Neuronal stem cell (in vitro differentiated cells): ENCODE data around the gene SLC25A39.

ENCODE experiments used
- DNase-seq: peaks from one replicate; pipeline ENCODE4 v3.0.0-alpha.2; 2013; ENCODE audit warnings: low spot score
- H2AFZ ChIP-seq: one replicate; pipeline ENCODE4 v1.6.1; 2013; ENCODE audit warnings: mild to moderate bottlenecking, low read length, inconsistent platforms
- H2AK5ac ChIP-seq: 2 replicates; pipeline ENCODE4 v1.6.1; 2013; ENCODE audit warnings: low read depth, mild to moderate bottlenecking, inconsistent platforms, low read length, moderate library complexity, mixed read lengths
- H2BK120ac ChIP-seq: 2 replicates; pipeline ENCODE4 v1.6.1; 2013; ENCODE audit warnings: low read depth, mild to moderate bottlenecking, inconsistent platforms, low read length, moderate library complexity, mixed read lengths
- H2BK12ac ChIP-seq: one replicate; pipeline ENCODE4 v1.6.1; 2013; ENCODE audit warnings: low read length, inconsistent platforms
- H2BK15ac ChIP-seq: 2 replicates; pipeline ENCODE4 v1.6.1; 2013; ENCODE audit warnings: mild to moderate bottlenecking, low read length, inconsistent platforms, mixed read lengths
- H2BK5ac ChIP-seq: one replicate; pipeline ENCODE4 v1.6.1; 2013; ENCODE audit warnings: inconsistent platforms, mild to moderate bottlenecking, low read length, moderate library complexity
- H3K14ac ChIP-seq: one replicate; pipeline ENCODE4 v1.6.1; 2013; ENCODE audit warnings: low read length, inconsistent platforms
- H3K18ac ChIP-seq: 2 replicates; pipeline ENCODE4 v1.6.1; 2013; ENCODE audit warnings: low read length, inconsistent platforms
- H3K23ac ChIP-seq: 2 replicates; pipeline ENCODE4 v1.6.1; 2013; ENCODE audit warnings: low read depth, mild to moderate bottlenecking, mixed read lengths, low read length, inconsistent platforms; ENCODE audit not compliant: poor library complexity
- H3K27ac ChIP-seq: replicated peaks from 3 replicates; pipeline ENCODE4 v1.5.1; 2013; ENCODE audit warnings: low read length, inconsistent platforms
- H3K27me3 ChIP-seq, 3 experiments: 2 replicates each; pipeline ENCODE4 v1.6.1; 2013; ENCODE audit warnings: low read length in 3 of 3, mild to moderate bottlenecking in 2 of 3, inconsistent platforms in 1 of 3, low read depth in 1 of 3, mixed read lengths in 1 of 3, moderate library complexity in 1 of 3; ENCODE audit not compliant: control insufficient read depth in 3 of 3, insufficient read depth in 3 of 3
- H3K36me3 ChIP-seq, 2 donors: replicated peaks in 1 of 2; 2 replicates each; pipeline ENCODE4 v1.6.1; 2013; ENCODE audit warnings: low read length in 2 of 2; ENCODE audit not compliant: control insufficient read depth in 2 of 2, insufficient read depth in 2 of 2
- H3K4ac ChIP-seq: 2 replicates; pipeline ENCODE4 v1.6.1; 2013; ENCODE audit warnings: inconsistent platforms, mild to moderate bottlenecking, low read length, moderate library complexity
- H3K4me1 ChIP-seq, 2 donors: 1 replicate in 1 of 2; 2 replicates in 1 of 2; pipeline ENCODE4 v1.6.1; 2013; ENCODE audit warnings: low read length in 2 of 2, low read depth in 1 of 2; ENCODE audit not compliant: control insufficient read depth in 2 of 2, insufficient read depth in 1 of 2
- H3K4me2 ChIP-seq: one replicate; pipeline ENCODE4 v1.6.1; 2013; ENCODE audit warnings: mild to moderate bottlenecking, low read length, inconsistent platforms; ENCODE audit not compliant: insufficient read depth, poor library complexity, severe bottlenecking
- H3K4me3 ChIP-seq, 2 donors: 2 replicates each; pipeline ENCODE4 v1.5.1; 2013; ENCODE audit warnings: low read length in 2 of 2, mild to moderate bottlenecking in 2 of 2, inconsistent platforms in 1 of 2, moderate library complexity in 1 of 2
- H3K79me1 ChIP-seq: one replicate; pipeline ENCODE4 v1.6.1; 2013; ENCODE audit warnings: low read depth, mild to moderate bottlenecking, inconsistent platforms, low read length, moderate library complexity
- H3K9ac ChIP-seq: one replicate; pipeline ENCODE4 v1.6.1; 2013; ENCODE audit warnings: mild to moderate bottlenecking, low read depth, low read length, inconsistent platforms; ENCODE audit not compliant: poor library complexity
- H3K9me3 ChIP-seq, 2 donors: replicated peaks in 1 of 2; 2 replicates each; pipeline versions ENCODE3 to v1.6.1; 2013; ENCODE audit warnings: low read length in 2 of 2, mild to moderate bottlenecking in 2 of 2, inconsistent platforms in 1 of 2, low read depth in 1 of 2, mixed read lengths in 1 of 2, moderate library complexity in 1 of 2; ENCODE audit not compliant: control insufficient read depth in 2 of 2, insufficient read depth in 1 of 2
- H4K8ac ChIP-seq: one replicate; pipeline ENCODE4 v1.6.1; 2013; ENCODE audit warnings: low read depth, mild to moderate bottlenecking, inconsistent platforms, low read length, moderate library complexity
- H4K91ac ChIP-seq: one replicate; pipeline ENCODE4 v1.6.1; 2013; ENCODE audit warnings: low read length, low read depth, mild to moderate bottlenecking, inconsistent platforms; ENCODE audit not compliant: poor library complexity
- WGBS, 2 donors: extraction: QIAGEN DNeasy Blood & Tissue Kit; methylation state at CpG; one replicate each; pipeline ENCODE4 v1.1.7; 2013; ENCODE audit warnings: missing lambda C conversion rate in 2 of 2, mixed read lengths in 1 of 2; ENCODE audit not compliant: insufficient read length in 2 of 2, insufficient replicate concordance in 1 of 2; ENCODE audit errors: extremely low coverage in 2 of 2; 5-methylcytosine and 5-hydroxymethylcytosine counted together

SLC25A39 gene

GRCh38 chr17:44310188-44310587 is 14.4 kb downstream of the SLC25A39 start:
- Histone ChIP-seq H2BK15ac (no peak overlapping the region), H2BK120ac (no peak overlapping the region), H3K36me3 (no peaks in the 10 kb centered on the region), H2AK5ac (no peak overlapping the region), H4K8ac (no peak overlapping the region), H3K18ac (no peak overlapping the region), H3K4me1 (peaks cover 12 to 13% of the 10 kb centered on the region in 2 donors), H2AFZ (no peak overlapping the region), H3K14ac (peak overlapping the region; percentile 83), H3K9me3 (no peaks in the 10 kb centered on the region), H3K27me3 (peaks cover 4 to 66% (median 17%) of the 10 kb centered on the region in 3 experiments), H3K9ac (no peak overlapping the region), H3K4ac (no peak overlapping the region), H2BK12ac (no peak overlapping the region), H3K27ac (no peak overlapping the region), H3K79me1 (peaks cover 2% of the 10 kb centered on the region), H3K4me2 (no peak overlapping the region), H3K23ac (peak overlapping the region; percentile 71), H3K4me3 (no peak overlapping the region), H2BK5ac (no peak overlapping the region), H4K91ac (no peak overlapping the region)
- WGBS, 2 donors, result no CpG with 5 or more reads among the region's 2 CpGs
- no peak for DNase-seq

DNA sequence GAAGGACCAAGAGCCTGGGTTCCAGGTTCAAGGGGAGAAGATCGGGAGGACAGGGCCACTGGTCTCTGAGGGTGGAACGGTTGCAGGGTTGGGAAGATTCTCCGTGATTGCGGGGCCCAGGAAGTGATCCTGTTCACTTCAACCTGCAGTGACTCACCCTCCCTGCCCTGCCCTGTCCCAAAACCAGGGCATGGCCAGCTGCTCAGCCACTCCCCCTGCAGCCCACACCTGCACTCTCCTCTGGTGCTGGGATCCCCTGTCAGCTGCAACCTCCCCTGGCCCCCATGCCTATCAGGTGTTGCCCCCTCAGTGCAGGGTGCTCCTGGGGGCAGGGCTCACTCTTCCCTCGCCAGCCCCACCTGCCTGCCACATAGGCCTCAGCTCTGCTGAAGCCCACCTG is 15.2 kb downstream of the SLC25A39 start:
- H3K9me3 ChIP-seq, result no peaks in the 10 kb centered on the region
- no peak overlapping the region for H3K4me2 ChIP-seq
- H2AK5ac ChIP-seq, result peak overlapping the region; percentile 19
- no peak overlapping the region for H2BK12ac ChIP-seq
- H2BK15ac ChIP-seq, result no peak overlapping the region
- peaks cover 2 to 59% (median 11%) of the 10 kb centered on the region in 3 experiments for H3K27me3 ChIP-seq
- no peak overlapping the region for H4K91ac ChIP-seq
- peak overlapping the region; percentile 83 for H3K14ac ChIP-seq
- no peaks in the 10 kb centered on the region for H3K36me3 ChIP-seq
- H2BK5ac ChIP-seq, result no peak overlapping the region
- H3K23ac ChIP-seq, result peak overlapping the region; percentile 71
- WGBS, 2 donors, result no CpG with 5 or more reads among the region's 5 CpGs
- DNase-seq, result no peak
- H3K4me3 ChIP-seq, result peak overlapping the region in 1 of 2 donors; percentile 47
- H3K27ac ChIP-seq, result no peak overlapping the region
- H3K9ac ChIP-seq, result peak overlapping the region; percentile 53
- H2AFZ ChIP-seq, result no peak overlapping the region
- H3K79me1 ChIP-seq, result peaks cover 2% of the 10 kb centered on the region
- peaks cover 8 to 9% of the 10 kb centered on the region in 2 donors for H3K4me1 ChIP-seq
- H3K4ac ChIP-seq, result no peak overlapping the region
- no peak overlapping the region for H2BK120ac ChIP-seq
- no peak overlapping the region for H3K18ac ChIP-seq
- H4K8ac ChIP-seq, result no peak overlapping the region

DNA sequence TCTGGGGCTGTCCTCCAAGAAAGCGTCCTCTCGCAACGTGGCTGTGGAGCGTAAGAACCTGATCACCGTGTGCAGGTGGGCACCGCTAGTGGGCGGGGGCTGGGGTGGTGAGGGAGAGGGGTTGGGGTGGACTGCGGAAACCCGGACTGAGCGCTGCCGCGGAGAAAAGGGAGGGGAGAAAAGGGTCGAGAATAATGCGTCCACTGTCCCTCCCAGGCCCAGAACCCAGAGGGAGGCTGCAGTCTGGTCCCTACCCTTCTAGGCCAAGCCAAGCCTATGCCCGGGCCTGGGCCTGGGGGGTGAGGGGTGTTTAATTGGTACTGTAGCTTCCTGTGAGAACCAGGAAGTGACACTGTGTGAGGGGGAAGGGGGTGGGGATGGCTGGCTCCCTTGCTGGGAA is 15.8 kb downstream of the SLC25A39 start:
- no peaks in the 10 kb centered on the region for H3K36me3 ChIP-seq
- peak overlapping the region; percentile 88 for H2AFZ ChIP-seq
- H4K91ac ChIP-seq, result no peak overlapping the region
- no peak overlapping the region for H2BK120ac ChIP-seq
- peaks cover 2% of the 10 kb centered on the region for H3K79me1 ChIP-seq
- H2BK12ac ChIP-seq, result no peak overlapping the region
- no peak overlapping the region for H3K18ac ChIP-seq
- no peaks in the 10 kb centered on the region for H3K9me3 ChIP-seq
- peaks cover 0 to 53% (median 5%) of the 10 kb centered on the region in 3 experiments for H3K27me3 ChIP-seq
- peak overlapping the region in 1 of 2 donors; percentile 47 for H3K4me3 ChIP-seq
- no peak overlapping the region for H2BK15ac ChIP-seq
- H3K23ac ChIP-seq, result peak overlapping the region; percentile 48
- DNase-seq, result no peak
- no peak overlapping the region for H3K27ac ChIP-seq
- peaks cover 8 to 9% of the 10 kb centered on the region in 2 donors for H3K4me1 ChIP-seq
- H2BK5ac ChIP-seq, result no peak overlapping the region
- H3K4ac ChIP-seq, result no peak overlapping the region
- no peak overlapping the region for H4K8ac ChIP-seq
- no CpG with 5 or more reads among the region's 15 CpGs for whole genome bisulfite sequencing, 2 donors
- H3K14ac ChIP-seq, result no peak overlapping the region
- H2AK5ac ChIP-seq, result no peak overlapping the region
- no peak overlapping the region for H3K9ac ChIP-seq
- peak overlapping the region; percentile 52 for H3K4me2 ChIP-seq

- peak; percentile 96 for DNase-seq
- peak within 1 kb of the TSS; percentile 48 for H3K23ac ChIP-seq
- H4K8ac ChIP-seq, result no peak within 1 kb of the TSS
- no peak within 1 kb of the TSS for H2BK120ac ChIP-seq
- H3K18ac ChIP-seq, result peak within 1 kb of the TSS; percentile 9
- no peak within 1 kb of the TSS for H2BK5ac ChIP-seq
- peak within 1 kb of the TSS; percentile 88 for H2AFZ ChIP-seq
- no peak within 1 kb of the TSS for H3K4ac ChIP-seq
- no peaks in the 10 kb centered on the region for H3K9me3 ChIP-seq
- H3K79me1 ChIP-seq, result peaks cover 2% of the 10 kb centered on the region
- peak within 1 kb of the TSS; percentile 47 to 75 for H3K4me3 ChIP-seq
- no peak within 1 kb of the TSS for H4K91ac ChIP-seq
- H3K9ac ChIP-seq, result peak within 1 kb of the TSS; percentile 60
- H3K4me1 ChIP-seq, result peaks cover 8 to 9% of the 10 kb centered on the region in 2 donors
- no CpG with 5 or more reads among the region's 39 CpGs for WGBS, 2 donors
- H3K27me3 ChIP-seq, result peaks cover 0 to 50% (median 3%) of the 10 kb centered on the region in 3 experiments
- no peak within 1 kb of the TSS for H2AK5ac ChIP-seq
- H3K27ac ChIP-seq, result peak within 1 kb of the TSS; percentile 45
- H3K14ac ChIP-seq, result no peak within 1 kb of the TSS
- H3K4me2 ChIP-seq, result peak within 1 kb of the TSS; percentile 80
- H2BK15ac ChIP-seq, result no peak within 1 kb of the TSS
- no peaks in the 10 kb centered on the region for H3K36me3 ChIP-seq
- H2BK12ac ChIP-seq, result no peak within 1 kb of the TSS
Observed at GRCh38 chr17:44308320-44308818, 16.3 kb downstream of the SLC25A39 start, which contains the start of gene RUNDC3A. TSS of gene RUNDC3A (plus strand) at chr17:44308601. CDS start at chr17:44308833, 232 bp downstream.
